TTC549 (cell line): Measurements from ENCODE around the gene C4orf33.
A peak's percentile ranks its signal among the peaks of the same experiment; 100 is the strongest.
"Not testable (repeated sequence)": the region's sequence is repeated elsewhere in the genome, so short reads cannot be mapped to it uniquely, and the experiment has no call there.

Experiments used
- FAIRE-seq: peaks from 2 replicates; lab custom pipeline; 2012; peaks lifted over from hg19 to GRCh38; lab: Jason Lieb, UNC

The C4orf33 gene

GRCh38 chr4:129095811-129096454, at the start of gene C4orf33:
Gene C4orf33 (plus strand): TSS chr4:129096152. CDS start chr4:129102611, 6,459 bp downstream.
- FAIRE-seq: no peak

GRCh38 chr4:129059028-129059427, 36.9 kb upstream of the C4orf33 start:
- FAIRE-seq: no peak

GRCh38 chr4:129062580-129062979, 33.4 kb upstream of the C4orf33 start:
- FAIRE-seq: no peak

GRCh38 chr4:129063640-129064039, 32.3 kb upstream of the C4orf33 start:
- FAIRE-seq: no peak

- FAIRE-seq: no peak
Observed at GRCh38 chr4:129064717-129065116, 31.2 kb upstream of the C4orf33 start.

- not testable (repeated sequence) for FAIRE-seq
Observed at GRCh38 chr4:129069537-129069936, 26.4 kb upstream of the C4orf33 start.

- FAIRE-seq: no peak
Observed at GRCh38 chr4:129077326-129077725, 18.6 kb upstream of the C4orf33 start.

- FAIRE-seq: no peak
Observed at GRCh38 chr4:129080129-129080528, 15.8 kb upstream of the C4orf33 start.

GRCh38 chr4:129082302-129082701, 13.7 kb upstream of the C4orf33 start:
- FAIRE-seq: no peak

GRCh38 chr4:129085472-129085871, 10.5 kb upstream of the C4orf33 start:
- no peak for FAIRE-seq

- FAIRE-seq: no peak
Observed at GRCh38 chr4:129087516-129087915, 8.4 kb upstream of the C4orf33 start.

GRCh38 chr4:129092631-129093190, 3.2 kb upstream of the C4orf33 start:
- no peak for FAIRE-seq

GRCh38 chr4:129093191-129093920, 2.6 kb upstream of the C4orf33 start, which contains the start of gene SCLT1:
Gene SCLT1 (minus strand): TSS chr4:129093539. CDS start chr4:129093103, 436 bp downstream.
- peak; percentile 74 for FAIRE-seq

GRCh38 chr4:129094347-129094746, 1.6 kb upstream of the C4orf33 start:
- FAIRE-seq: no peak

GRCh38 chr4:129098531-129099001, 2.6 kb downstream of the C4orf33 start:
- no peak for FAIRE-seq

GRCh38 chr4:129109965-129110824, 14.2 kb downstream of the C4orf33 start:
- FAIRE-seq: no peak

GRCh38 chr4:129110931-129111330, 15.0 kb downstream of the C4orf33 start:
- FAIRE-seq: no peak

- FAIRE-seq: no peak
Observed at GRCh38 chr4:129111919-129112318, 16.0 kb downstream of the C4orf33 start.

GRCh38 chr4:129113434-129113833, 17.5 kb downstream of the C4orf33 start:
- no peak for FAIRE-seq

GRCh38 chr4:129113919-129114318, 18.0 kb downstream of the C4orf33 start:
- no peak for FAIRE-seq

- no peak for FAIRE-seq
Observed at GRCh38 chr4:129117705-129118104, 21.8 kb downstream of the C4orf33 start.

- FAIRE-seq: not testable (repeated sequence)
Observed at GRCh38 chr4:129126614-129127013, 30.7 kb downstream of the C4orf33 start.
